Kidney epithelial cell (primary cell): ENCODE results near the gene AKT1. TPM values are rescaled to one million over a fixed set of nuclear protein-coding genes. Genes with fewer than 3 reads are reported as not detected.

ENCODE experiments used
- DNase-seq: peaks from one replicate; pipeline ENCODE4 v3.0.0-alpha.2; 2010; ENCODE audit warnings: low read depth
- H3K27me3 ChIP-seq: 2 replicates; pipeline ENCODE4 v1.6.0; 2011; ENCODE audit warnings: low read length; ENCODE audit not compliant: control insufficient read depth, insufficient read depth
- H3K36me3 ChIP-seq: 2 replicates; pipeline ENCODE4 v1.5.1; 2011; ENCODE audit warnings: low read length; ENCODE audit not compliant: control insufficient read depth, insufficient read depth
- H3K4me3 ChIP-seq: 2 replicates; pipeline ENCODE4 v1.5.1; 2011; ENCODE audit warnings: low read depth, mild to moderate bottlenecking, control low read depth, low read length
- CTCF ChIP-seq: IDR thresholded peaks from 2 replicates; pipeline ENCODE4 v1.5.1; 2011; ENCODE audit warnings: mild to moderate bottlenecking, moderate library complexity, low read length, control low read depth, inconsistent platforms; ENCODE audit not compliant: insufficient read depth, poor library complexity, severe bottlenecking
- total RNA-seq: library from RNA; depleted of rRNA; stranded (reverse); fragments of >200 nt; gene quantifications from 2 replicates; pipeline ENCODE4 v1.2.3, GENCODE V29; 2015

The AKT1 gene
- total RNA-seq, 1 donor from 2014 or later, result 144 TPM

GRCh38 chr14:104778694-104779331 is 16.7 kb downstream of the AKT1 start:
- no peak for DNase-seq
- Histone ChIP-seq H3K27me3 (no peaks in the 10 kb centered on the region), H3K36me3 (peaks cover 1% of the 10 kb centered on the region), H3K4me3 (no peak overlapping the region)
- TF ChIP-seq CTCF, result no peak

GRCh38 chr14:104777808-104778249 is 17.7 kb downstream of the AKT1 start:
- Histone ChIP-seq H3K4me3 (no peak overlapping the region), H3K36me3 (peaks cover 1% of the 10 kb centered on the region), H3K27me3 (no peaks in the 10 kb centered on the region)
- TF ChIP-seq CTCF, result no peak
- DNase-seq, result no peak

GRCh38 chr14:104776961-104777807 is 18.4 kb downstream of the AKT1 start:
- no peak for TF ChIP-seq CTCF
- no peaks in the 10 kb centered on the region for H3K27me3 ChIP-seq
- no peak overlapping the region for H3K4me3 ChIP-seq
- H3K36me3 ChIP-seq, result peaks cover 1% of the 10 kb centered on the region
- DNase-seq, result no peak

GRCh38 chr14:104776481-104776880 is 19.1 kb downstream of the AKT1 start:
- Histone ChIP-seq H3K36me3 (peaks cover 3% of the 10 kb centered on the region), H3K27me3 (no peaks in the 10 kb centered on the region), H3K4me3 (no peak overlapping the region)
- no peak for DNase-seq
- TF ChIP-seq CTCF, result no peak

GRCh38 chr14:104775073-104775489 is 20.5 kb downstream of the AKT1 start:
- Histone ChIP-seq H3K4me3 (no peak overlapping the region), H3K27me3 (no peaks in the 10 kb centered on the region), H3K36me3 (peaks cover 5% of the 10 kb centered on the region)
- no peak for TF ChIP-seq CTCF
- no peak for DNase-seq
